GM19463 (cell line): Measurements from ENCODE around the gene GIPC1.

Experiments
- ATAC-seq: cut with Tn5 transposase; IDR thresholded peaks from one replicate; pipeline ENCODE4 v1.9.1; 2021; ENCODE audit warnings: mild to moderate bottlenecking, moderate library complexity; ENCODE audit not compliant: unreplicated experiment

The GIPC1 gene

DNA sequence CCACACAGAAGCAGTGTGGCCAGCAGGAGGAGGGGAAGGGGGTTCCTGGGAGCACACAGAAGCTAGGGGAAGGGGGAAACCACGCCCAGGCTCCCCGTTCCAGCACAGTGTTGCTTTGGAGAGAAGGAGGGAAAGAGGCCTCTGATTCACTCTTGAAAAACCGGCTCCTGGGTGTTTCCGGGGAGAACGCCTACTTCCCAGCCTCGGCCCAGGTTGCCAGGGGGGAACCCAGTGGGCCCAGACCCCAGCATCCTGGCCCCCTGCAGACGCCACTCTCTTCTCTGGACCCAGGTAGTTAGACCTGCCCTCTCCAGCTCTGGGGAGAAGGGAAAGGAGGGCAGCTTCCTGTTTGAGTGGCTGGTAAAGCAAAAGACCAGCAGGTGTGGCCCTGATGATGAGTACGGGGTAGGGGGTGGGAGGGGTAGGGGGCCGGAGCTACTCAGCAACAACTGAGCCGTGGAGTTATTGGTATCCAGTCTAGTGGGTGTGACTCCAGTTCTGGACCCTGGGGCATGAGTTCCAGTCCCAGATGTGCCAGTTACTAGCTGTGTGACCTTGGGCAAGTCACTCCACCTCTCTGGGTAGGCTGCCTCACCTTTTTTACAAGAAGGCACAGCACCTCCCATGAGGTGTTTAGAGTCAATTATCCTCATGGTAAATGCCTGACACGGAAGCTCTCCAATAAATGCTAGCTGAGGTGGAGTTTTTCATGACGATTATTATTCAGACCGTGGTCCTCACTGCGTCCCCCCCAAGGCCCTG lies 836 bp downstream of the GIPC1 start:
- ATAC-seq: no peak

DNA sequence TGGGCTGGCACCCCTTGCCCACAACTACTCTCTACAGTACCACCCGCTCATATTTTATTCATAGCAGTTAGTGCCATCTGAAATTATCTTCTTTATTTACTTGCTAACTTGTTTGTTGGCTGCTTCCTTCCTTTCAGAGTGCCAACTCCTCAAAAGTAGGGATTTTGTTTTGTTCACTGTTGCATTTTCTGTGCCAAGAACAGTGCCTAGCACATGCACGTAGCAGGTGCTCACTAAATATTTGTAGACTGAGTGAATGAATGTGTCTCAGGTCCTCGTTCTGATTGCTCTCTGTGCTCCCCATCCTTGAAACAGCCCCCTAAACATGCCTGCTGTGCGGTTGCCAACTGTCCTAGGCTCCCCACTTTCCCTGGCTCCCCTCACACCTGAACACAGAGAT lies 1.5 kb downstream of the GIPC1 start:
- no peak for ATAC-seq

DNA sequence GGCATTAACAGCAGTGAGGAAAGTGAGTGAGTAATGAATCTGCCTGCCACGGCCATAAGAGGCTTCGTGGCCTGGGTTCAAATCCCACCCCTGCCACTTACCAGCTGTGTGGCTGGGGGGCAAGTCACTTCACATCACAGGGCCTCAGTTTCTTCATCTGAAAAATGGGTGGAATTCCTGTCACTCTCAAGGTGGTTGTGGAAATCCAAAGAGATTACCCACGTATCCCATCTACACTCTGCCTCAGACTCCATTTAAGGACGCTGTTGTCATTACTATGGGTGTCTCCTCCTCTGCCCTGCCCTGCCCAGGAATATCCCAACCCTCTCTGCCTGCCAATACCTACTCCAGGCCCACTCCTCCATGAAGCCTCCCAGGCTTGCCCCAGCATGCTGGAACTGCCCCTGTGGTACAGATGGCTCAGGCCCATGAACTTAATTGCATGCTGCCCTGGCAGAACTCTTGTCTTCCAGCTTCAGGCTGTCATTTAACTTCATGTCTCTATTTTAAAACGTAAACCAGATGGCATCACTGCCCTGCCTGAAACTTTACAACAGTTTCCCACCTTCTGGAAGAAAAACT lies 3.1 kb downstream of the GIPC1 start:
- ATAC-seq: no peak

DNA sequence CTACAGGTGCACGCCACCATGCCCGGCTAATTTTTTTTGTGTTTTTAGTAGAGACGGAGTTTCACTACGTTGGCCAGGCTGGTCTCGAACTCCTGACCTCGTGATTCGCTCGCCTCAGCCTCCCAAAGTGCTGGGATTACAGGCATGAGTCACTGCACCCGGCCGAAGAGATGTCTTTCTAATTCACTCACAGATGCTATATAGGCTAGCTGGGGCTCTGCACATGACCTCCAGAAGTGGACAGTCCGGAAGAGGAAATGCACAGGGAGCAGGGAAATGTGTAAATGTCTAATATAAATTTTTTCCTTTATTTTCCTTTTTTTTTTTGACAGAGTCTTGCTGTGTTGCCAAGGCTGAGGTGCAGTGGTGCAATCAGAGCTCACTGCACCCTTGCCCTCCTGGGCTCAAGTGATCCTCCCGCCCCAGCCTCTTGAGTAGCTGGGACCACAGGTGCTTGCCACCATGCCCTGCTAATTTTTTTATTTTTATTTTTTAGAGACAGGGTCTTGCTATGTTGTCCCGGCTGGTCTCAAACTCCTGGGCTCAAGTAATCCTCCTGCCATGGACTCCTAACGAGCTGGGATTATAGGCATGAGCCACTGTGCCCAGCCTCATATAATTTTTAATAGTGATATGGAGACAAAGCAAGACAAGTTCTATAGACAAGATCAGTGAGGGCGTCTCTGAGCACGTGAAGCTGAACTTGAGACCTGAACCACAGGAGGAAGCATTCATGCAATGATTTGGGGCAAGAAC lies 8.4 kb downstream of the GIPC1 start:
- no peak for ATAC-seq

DNA sequence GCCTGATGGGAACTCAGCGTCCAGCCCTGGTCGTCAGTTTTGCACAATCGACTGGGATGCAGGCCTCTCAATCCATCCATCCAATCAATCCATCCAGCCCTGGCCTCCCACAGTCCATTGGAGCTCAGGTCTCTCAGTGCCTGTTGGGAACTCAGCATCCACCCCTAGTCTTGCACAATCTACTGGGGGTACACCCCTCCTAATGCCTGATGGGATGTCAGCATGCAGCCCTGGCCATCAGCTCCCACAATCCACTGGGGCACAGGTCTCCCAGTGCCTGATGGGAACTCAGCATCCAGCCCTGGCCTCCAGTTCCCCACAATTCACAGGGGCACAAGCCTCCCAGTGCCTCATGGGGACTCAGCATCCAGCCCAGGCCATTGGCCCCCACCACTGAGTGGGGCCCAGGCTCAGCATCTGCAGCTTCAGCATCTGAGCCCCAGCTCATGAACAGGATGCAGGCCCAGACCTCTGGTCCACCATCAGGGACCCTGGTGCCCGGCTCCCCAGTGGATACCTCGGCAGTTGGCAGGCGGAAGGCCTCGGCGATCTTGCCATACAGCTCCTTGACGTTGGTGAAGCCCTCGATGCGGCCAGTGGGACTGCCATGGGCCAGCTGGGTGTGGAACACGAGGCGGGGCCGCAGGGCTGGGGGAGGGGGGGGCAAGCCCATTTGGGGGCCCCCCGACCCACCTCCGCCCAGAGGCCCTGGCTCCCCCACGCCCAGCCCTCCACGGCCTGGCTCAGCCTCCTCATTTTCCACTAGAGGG lies 13.6 kb downstream of the GIPC1 start:
- ATAC-seq: no peak

DNA sequence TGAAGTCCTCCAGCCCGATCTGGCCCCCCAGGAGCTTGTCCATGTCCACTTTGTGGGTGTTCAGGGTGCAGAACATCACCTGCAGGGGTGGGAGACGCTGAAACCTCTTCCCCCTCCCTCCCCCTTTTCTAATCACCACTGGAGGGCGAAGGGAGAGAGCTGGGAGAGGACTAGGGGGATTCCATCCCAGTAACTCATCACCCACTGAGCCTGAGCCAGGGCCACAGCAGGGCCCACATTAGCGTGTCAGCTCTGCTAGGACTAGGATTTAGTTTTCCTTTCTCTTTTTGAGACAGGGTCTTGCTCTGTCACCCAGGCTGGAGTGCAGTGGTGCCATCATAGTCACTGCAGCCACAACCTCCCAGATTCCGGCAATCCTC lies 15.2 kb downstream of the GIPC1 start:
- ATAC-seq: no peak

DNA sequence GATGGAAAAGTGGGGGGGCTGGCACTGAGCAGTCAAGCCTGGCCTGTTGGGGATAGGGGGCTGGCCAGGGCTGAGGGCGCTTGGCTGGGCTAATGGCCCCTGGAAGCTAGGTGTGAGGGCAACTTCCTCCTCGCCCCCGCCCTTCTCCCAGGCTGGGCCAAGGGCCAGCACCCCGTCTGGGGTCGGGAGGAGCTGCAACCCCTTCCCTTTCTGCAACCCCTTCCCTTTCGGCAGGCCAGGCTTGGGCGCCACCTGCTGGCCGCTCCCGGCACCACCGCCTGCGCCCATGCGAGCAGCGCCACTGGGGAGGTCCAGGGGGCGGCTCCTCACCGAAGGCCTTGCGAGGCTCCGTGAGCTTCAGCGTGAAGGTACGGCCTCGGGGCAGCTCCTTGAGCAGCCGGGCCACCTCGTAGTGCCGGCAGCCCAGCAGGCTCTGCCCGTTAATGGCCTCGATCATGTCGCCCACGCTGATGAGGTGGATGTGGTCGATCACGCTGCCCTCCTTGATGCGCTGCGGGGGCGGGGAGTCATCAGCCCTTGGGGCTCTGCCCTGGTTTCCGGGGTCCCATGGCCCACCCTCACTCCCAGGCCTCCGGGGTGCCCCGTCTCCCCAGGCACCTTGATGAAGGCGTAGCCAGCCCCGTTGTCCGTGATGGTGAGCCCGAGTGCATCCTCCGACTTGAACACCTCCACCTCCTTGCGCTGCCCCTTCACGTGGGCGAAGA lies 15.8 kb downstream of the GIPC1 start:
- no peak for ATAC-seq

DNA sequence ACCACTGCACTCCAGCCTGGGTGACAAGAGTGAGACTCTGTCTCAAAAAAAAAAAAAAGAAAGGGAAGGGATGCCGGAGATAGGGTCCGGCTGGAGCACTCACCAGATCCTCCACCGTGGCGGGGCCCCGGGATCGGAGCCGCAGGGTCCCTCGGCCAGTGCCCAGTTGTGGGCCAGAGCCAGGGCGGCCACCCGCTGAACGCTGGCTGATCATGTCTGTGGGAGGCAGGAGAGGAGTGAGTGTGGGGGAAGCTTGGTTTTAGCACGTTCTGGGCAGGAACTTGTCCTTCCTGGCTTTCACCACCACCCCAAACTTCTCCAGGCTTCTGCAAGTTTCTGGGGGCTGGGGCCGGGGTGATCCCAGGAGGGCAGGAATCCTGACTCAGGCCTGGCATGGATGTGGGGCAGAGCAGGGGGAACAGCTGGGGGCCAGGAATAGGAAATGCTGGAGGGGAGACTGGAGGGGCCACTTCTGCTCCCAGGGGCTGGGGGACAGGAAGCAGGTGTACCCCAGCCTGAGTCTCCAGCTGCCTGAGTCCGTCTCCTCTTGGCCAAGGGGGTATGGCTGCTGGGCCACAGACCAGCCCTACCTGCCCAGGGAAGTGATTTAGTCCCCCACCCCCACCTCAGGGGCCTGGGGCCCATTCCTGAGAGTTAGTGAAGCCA lies 16.5 kb downstream of the GIPC1 start:
- ATAC-seq: no peak

DNA sequence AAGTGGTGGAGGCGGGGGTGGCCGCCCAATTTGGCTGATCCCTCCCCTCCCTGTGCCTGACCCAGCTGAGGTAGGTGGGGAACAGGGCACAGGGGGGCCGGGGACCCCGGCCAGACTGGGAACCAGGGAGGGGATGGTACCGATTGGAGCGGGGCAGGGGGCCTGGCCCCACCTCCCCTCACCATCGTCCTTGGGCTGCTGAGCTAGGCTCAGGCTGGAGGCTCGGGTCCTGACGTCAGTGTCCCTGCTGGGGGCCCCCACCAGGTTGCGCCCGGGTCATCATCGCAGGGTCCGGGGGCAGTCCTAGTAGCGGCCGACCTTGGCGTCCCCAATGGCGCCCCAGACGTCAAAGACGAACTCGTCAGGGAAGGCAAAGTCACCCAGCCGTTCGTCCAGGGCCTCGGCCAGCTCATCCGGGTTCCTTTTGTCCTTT lies 17.8 kb downstream of the GIPC1 start:
- no peak for ATAC-seq

DNA sequence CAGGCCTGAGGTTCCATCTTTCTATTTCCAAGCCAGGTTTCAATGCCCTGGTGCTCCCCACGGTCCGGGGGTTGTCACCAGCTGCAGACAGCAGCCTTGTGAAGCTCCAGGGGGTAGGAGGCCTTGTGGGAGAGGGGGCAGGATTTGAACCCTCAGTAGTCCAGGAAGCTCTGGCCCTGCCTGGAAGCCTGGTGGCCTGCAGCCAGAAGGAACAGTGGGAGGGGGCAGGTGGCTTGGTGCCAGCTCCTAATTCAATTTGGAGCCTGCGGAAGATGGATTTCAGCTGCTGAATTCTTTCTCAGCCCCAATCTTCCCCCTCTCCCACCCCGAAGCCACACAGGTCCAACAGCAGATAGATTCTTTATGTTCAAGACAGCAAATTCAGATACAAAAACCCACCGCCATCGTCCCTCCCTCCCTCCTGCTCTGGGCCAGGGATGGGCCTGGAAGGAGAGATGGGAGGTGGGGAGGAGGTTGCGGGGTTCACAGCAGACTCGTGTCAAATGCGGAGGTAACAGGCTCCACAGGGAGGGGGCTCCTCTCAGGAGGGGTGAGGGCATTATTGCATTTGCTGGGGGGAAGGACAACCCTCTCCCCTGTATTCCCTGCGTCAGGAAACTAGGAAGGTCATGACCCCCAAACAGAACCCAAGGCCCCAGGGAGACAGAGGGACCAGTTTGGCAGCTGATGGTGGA lies 18.4 kb downstream of the GIPC1 start:
- ATAC-seq: no peak

DNA sequence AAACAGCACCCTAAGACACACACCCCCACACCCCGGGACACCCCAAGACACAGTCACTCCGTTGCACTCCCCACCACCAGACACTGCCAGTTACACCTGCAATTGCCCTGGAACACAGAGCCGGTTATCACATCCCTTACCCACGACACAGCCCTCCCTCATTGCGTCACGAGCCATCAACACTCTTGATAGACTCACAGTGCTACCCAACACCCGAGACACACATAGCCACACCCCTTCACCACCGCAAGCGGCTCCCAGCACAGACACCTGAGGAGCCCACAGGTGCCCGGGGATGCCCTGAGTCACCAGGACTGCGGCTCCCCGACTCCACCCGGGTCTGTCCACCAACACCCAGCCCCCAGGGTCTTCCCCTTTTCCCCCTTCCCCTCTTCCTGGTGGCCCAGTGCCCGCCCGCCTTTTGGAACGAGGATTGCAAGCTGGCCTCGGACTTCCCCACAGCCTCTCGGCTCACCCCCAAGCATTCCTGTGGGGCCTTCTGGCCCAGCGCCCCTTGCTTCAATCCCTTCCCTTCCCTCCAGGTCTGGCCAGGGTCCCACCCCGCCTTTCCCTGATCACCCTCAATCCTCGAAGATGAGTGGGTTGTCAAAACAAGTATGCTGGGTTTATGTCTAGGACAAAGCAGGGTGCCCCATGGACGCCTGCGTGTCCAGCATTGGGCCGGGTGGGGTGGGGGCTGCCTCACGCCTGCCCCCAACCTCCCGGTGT lies 19.1 kb downstream of the GIPC1 start:
- ATAC-seq: no peak

DNA sequence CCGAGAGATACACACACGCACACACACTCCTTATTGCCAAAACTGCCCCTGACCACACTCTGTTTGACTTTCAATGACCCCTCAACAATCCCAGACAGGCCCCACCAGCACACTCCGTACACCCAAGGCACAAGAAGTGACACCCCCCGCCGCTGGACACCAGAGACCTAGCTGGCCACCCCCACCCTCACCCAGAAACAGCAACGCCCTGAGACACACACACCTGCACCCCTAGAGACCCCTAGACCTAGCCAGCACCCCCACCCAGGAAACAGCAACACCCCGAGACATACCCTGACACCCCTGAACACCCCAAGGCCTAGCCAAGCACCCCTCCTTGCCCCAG lies 19.6 kb downstream of the GIPC1 start:
- no peak for ATAC-seq

DNA sequence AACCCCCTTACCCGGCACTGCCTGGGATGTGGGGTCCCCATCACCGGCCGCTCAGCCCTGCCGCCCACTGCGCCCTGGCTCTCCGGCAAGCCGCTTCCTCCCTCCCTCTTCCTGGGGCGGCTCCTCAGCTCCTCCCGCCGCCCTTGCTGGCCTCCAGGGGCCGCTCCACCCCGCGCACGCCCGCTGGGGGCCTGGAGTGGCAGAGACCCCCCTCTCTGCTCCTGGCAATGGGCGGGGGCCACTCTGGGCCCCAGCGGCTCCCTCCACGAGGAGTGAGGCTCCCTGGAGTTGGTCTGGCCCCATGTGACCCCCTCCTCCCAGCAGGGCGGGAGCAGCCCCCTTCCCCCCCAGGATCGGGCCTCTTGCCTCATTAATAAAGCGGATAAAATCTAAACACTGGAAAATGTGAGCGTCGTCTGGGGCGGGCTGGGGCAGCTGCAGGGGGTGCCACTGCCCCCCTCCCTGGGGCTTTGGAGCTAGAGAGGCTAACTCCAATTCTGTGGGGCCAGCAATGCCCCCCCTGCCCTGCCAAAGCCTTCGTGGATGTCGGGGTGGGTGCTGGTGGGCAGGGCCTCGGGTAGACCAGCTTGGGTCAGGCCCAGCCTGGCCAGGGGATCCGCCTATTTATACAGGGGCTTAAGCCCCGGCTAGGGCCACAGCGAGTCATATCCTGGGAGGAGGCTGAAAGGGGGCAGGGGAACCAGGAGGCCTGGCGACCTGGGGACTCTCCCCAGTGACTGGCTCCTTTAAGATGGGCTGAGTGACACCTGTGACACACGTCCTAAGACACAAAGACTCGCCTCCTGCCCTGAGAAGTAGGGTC lies 20.5 kb downstream of the GIPC1 start, which contains the start of gene PTGER1:
Gene PTGER1 (minus strand): TSS at position 104 of the 823 bp plus-strand sequence. CDS start 1,034 bp downstream, outside the sequence.
- no peak for ATAC-seq

DNA sequence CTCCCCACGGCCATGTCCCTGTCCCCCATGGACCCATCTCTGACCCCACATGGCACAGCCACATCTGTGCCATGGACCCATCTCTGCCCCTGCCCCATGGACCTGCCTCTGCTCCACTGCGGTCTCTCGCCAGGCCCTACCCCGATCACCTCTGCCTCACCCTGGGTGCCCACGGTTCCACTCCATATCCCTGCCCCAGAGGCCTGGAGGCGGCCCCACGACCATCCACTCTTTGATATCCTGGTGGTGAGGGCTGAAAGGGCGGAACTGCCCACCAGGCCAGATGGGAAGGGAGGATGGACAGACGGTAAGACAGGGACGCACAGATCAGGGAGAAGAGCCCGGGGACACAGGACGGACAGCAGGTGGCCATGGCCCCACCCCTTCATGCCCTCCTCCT lies 21.1 kb downstream of the GIPC1 start:
- ATAC-seq: no peak

DNA sequence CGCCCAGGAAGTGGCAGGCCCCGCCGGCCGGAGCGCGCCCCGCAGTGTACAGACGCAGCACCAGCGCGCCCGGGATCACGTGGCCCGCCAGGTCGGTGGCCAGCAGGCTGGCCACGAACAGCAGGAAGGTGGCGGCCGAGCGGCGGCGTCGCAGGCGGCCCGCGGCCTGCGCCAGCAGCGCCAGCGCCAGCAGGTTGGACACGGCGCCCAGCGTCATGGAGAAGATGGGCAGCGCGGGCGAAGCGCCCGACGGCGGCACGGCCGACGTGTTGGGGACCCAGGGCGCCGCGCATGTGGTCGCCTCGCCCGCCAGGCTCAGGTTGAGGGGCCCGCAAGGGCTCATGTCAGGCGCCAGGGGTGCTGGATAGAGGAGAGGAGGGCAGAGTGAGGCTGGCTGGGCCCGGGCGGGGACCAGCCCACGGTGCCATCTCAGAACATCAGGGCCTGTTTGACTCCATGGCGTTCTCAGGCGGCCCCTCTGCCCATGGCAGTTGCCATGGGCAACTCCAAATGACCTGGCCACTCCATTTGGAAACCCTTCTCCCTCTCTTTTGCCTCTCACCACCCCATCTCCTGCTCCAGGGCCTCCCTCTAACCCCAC lies 21.8 kb downstream of the GIPC1 start:
- no peak for ATAC-seq

DNA sequence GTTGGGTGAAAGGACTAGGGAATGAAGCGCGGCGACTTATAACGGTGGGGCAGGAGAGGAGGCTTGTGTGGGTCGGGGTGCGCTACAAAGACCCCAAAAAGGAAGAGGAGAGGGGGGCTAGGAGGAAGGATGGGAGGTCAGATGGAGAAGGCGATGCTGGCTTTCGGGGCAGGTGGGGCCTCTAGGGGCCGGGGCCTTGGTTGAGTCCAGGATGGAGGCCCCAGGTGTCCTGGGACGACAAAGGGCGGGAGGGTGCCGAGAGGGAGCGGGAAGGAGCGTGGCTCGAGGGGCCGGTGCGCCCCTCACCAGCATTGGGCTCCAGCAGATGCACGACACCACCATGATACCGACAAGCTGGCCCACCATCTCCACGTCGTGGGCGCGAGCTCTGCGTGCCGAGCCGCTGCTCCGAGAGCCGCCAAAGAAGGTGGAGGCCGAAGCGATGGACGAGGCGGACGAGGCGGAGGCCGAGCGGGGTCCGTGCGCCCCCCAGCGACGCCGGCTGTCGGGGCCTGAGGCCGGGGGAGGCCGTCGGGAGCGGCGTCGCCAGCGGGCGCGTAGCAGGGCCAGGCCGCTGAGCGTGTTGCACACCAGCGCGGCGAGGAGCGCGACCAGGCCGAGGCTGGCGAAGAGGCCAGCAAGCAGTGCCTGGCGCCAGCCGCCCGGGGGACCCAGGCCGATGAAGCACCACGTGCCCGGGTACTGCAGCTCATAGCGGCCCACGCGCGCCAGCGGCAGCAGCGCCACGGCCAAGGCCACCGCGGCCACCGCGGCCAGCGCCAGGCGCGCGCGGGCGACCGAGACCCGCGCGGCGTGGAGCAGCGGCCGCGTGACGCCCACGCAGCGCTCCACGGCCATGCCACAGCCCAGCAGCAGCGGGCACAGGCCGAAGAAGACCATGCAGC lies 22.6 kb downstream of the GIPC1 start:
- no peak for ATAC-seq
